IMR-90 (cell line): ENCODE measurements around the gene COX19. TPM values are rescaled to one million over a fixed set of nuclear protein-coding genes. Genes with fewer than 3 reads are reported as not detected.

ENCODE experiments used
- ATAC-seq: fragments of 200-7000 bp; cut with Tn5 transposase; 2 replicates; pipeline ENCODE4 v1.9.1; 2020; ENCODE audit warnings: low read depth, mild to moderate bottlenecking, moderate library complexity
- BruUV-seq: library from RNA; stranded (reverse); fragments of 400-500 nt; replicated peaks from 2 replicates; lab custom pipeline; 2021; lab: Mats Ljungman, UMichigan
- CTCF ChIA-PET: fragments of 300-600 bp; formaldehyde crosslinking; extraction: SDS; loops from one replicate; lab custom pipeline; 2021; ENCODE audit warnings: antibody characterized with exemption; lab: Yijun Ruan, JAX
- POLR2A ChIA-PET: fragments of 300-600 bp; sonication (Branson Sonifier 250); formaldehyde crosslinking; loops from one replicate; lab custom pipeline; 2022; ENCODE audit warnings: antibody characterized with exemption; ENCODE audit not compliant: unreplicated experiment; lab: Charles Lee
- DNase-seq: peaks from one replicate; pipeline ENCODE4 v3.0.0; 2013
- H2AFZ ChIP-seq: replicated peaks from 2 replicates; pipeline ENCODE3; 2013; ENCODE audit warnings: low read length, mild to moderate bottlenecking; ENCODE audit not compliant: poor library complexity
- H2AK5ac ChIP-seq: 2 replicates; pipeline ENCODE4 v1.6.1; 2013; ENCODE audit warnings: low read depth, low read length, inconsistent platforms
- H2AK9ac ChIP-seq: replicated peaks from 2 replicates; pipeline ENCODE3; 2013; ENCODE audit warnings: mild to moderate bottlenecking, low read depth, low read length, moderate library complexity; ENCODE audit not compliant: poor library complexity
- H2BK120ac ChIP-seq: 2 replicates; pipeline ENCODE4 v1.6.1; 2013; ENCODE audit warnings: low read depth, low read length, inconsistent platforms
- H2BK15ac ChIP-seq: 3 replicates; pipeline ENCODE4 v1.6.1; 2013; ENCODE audit warnings: low read depth, low read length, inconsistent platforms
- H2BK20ac ChIP-seq: 2 replicates; pipeline ENCODE4 v1.6.1; 2013; ENCODE audit warnings: low read depth, mild to moderate bottlenecking, inconsistent platforms, low read length, moderate library complexity
- H2BK5ac ChIP-seq: 2 replicates; pipeline ENCODE4 v1.6.1; 2013; ENCODE audit warnings: mild to moderate bottlenecking, low read depth, low read length, inconsistent platforms; ENCODE audit not compliant: poor library complexity, severe bottlenecking
- H3K14ac ChIP-seq: replicated peaks from 2 replicates; pipeline ENCODE4 v1.6.1; 2013; ENCODE audit warnings: low read depth, low read length, inconsistent platforms
- H3K18ac ChIP-seq: 2 replicates; pipeline ENCODE4 v1.6.1; 2013; ENCODE audit warnings: low read depth, low read length, control low read depth
- H3K23ac ChIP-seq: 2 replicates; pipeline ENCODE4 v1.6.1; 2013; ENCODE audit warnings: low read depth, low read length, inconsistent platforms
- H3K27ac ChIP-seq: 2 replicates; pipeline ENCODE4 v1.5.1; 2013; ENCODE audit warnings: mild to moderate bottlenecking, control low read depth, low read length; ENCODE audit not compliant: insufficient read depth
- H3K27me3 ChIP-seq: 2 replicates; pipeline ENCODE4 v1.6.1; 2013; ENCODE audit warnings: low read length; ENCODE audit not compliant: control insufficient read depth, insufficient read depth
- H3K36me3 ChIP-seq: 2 replicates; pipeline ENCODE4 v1.6.1; 2013; ENCODE audit warnings: low read length, mixed read lengths; ENCODE audit not compliant: control insufficient read depth, insufficient read depth
- H3K4ac ChIP-seq: 2 replicates; pipeline ENCODE4 v1.6.1; 2013; ENCODE audit warnings: low read depth, low read length, inconsistent platforms
- H3K4me1 ChIP-seq: 2 replicates; pipeline ENCODE4 v1.6.1; 2013; ENCODE audit warnings: low read length, mixed read lengths; ENCODE audit not compliant: control insufficient read depth, insufficient read depth
- H3K4me2 ChIP-seq: 2 replicates; pipeline ENCODE4 v1.6.1; 2013; ENCODE audit warnings: low read depth, mild to moderate bottlenecking, control low read depth, low read length, moderate library complexity
- H3K4me3 ChIP-seq: 2 replicates; pipeline ENCODE4 v1.5.1; 2013; ENCODE audit warnings: low read depth, mild to moderate bottlenecking, control low read depth, low read length, moderate library complexity; ENCODE audit not compliant: insufficient read depth
- H3K56ac ChIP-seq: 2 replicates; pipeline ENCODE4 v1.6.1; 2013; ENCODE audit warnings: low read length, inconsistent platforms; ENCODE audit not compliant: insufficient read depth; ENCODE audit errors: extremely low read depth
- H3K79me1 ChIP-seq, 2 experiments: 2 replicates each; pipeline ENCODE4 v1.6.1; 2013; ENCODE audit warnings: low read length in 2 of 2, inconsistent platforms in 1 of 2, low read depth in 1 of 2
- H3K9ac ChIP-seq: 2 replicates; pipeline ENCODE4 v1.6.1; 2013; ENCODE audit warnings: low read depth, low read length, control low read depth
- H3K9me1 ChIP-seq: 2 replicates; pipeline ENCODE4 v1.6.1; 2013; ENCODE audit warnings: low read length, inconsistent platforms; ENCODE audit not compliant: insufficient read depth
- H3K9me3 ChIP-seq: 2 replicates; pipeline ENCODE4 v1.6.1; 2013; ENCODE audit warnings: low read length; ENCODE audit not compliant: control insufficient read depth, insufficient read depth
- H4K20me1 ChIP-seq: 2 replicates; pipeline ENCODE4 v1.6.1; 2013; ENCODE audit warnings: low read length, inconsistent platforms; ENCODE audit not compliant: insufficient read depth
- H4K5ac ChIP-seq: 2 replicates; pipeline ENCODE4 v1.6.1; 2013; ENCODE audit warnings: mild to moderate bottlenecking, low read depth, low read length, control low read depth
- H4K8ac ChIP-seq, 2 experiments: 2 replicates each; pipeline ENCODE4 v1.6.1; 2013; ENCODE audit warnings: low read depth in 2 of 2, low read length in 2 of 2, control low read depth in 1 of 2, inconsistent platforms in 1 of 2
- H4K91ac ChIP-seq: 2 replicates; pipeline ENCODE4 v1.6.1; 2013; ENCODE audit warnings: low read depth, low read length, inconsistent platforms; ENCODE audit not compliant: insufficient read depth
- CEBPB ChIP-seq: IDR thresholded peaks from 2 replicates; pipeline ENCODE4 v1.6.1; 2012; ENCODE audit warnings: low read depth, low read length, improper control_type of control experiment
- CHD1 ChIP-seq: IDR thresholded peaks from 2 replicates; pipeline ENCODE4 v1.6.1; 2012; ENCODE audit warnings: low read depth, low read length, improper control_type of control experiment
- FOS ChIP-seq: fragments of 150-350 bp; IDR thresholded peaks from 2 replicates; pipeline ENCODE4 v1.6.1; 2016; ENCODE audit warnings: low read depth, low read length
- MAFK ChIP-seq: IDR thresholded peaks from 2 replicates; pipeline ENCODE4 v1.6.1; 2012; ENCODE audit warnings: low read depth, low read length, improper control_type of control experiment
- MAZ ChIP-seq: IDR thresholded peaks from 2 replicates; pipeline ENCODE4 v1.6.1; 2012; ENCODE audit warnings: low read depth, mild to moderate bottlenecking, low read length, improper control_type of control experiment, moderate library complexity, borderline replicate concordance
- MXI1 ChIP-seq: IDR thresholded peaks from 2 replicates; pipeline ENCODE4 v1.6.1; 2012; ENCODE audit warnings: low read depth, mild to moderate bottlenecking, low read length, moderate library complexity, borderline replicate concordance
- NFE2L2 ChIP-seq: fragments of 150-350 bp; IDR thresholded peaks from 2 replicates; pipeline ENCODE4 v1.6.1; 2016; ENCODE audit warnings: low read depth, mild to moderate bottlenecking, low read length
- RAD21 ChIP-seq: IDR thresholded peaks from 2 replicates; pipeline ENCODE4 v1.6.1; 2012; ENCODE audit warnings: low read length, improper control_type of control experiment
- RCOR1 ChIP-seq: IDR thresholded peaks from 2 replicates; pipeline ENCODE4 v1.6.1; 2012; ENCODE audit warnings: mild to moderate bottlenecking, low read length, improper control_type of control experiment; ENCODE audit not compliant: insufficient replicate concordance
- RFX5 ChIP-seq: IDR thresholded peaks from 2 replicates; pipeline ENCODE4 v1.8.0; 2012; ENCODE audit warnings: low read depth, mild to moderate bottlenecking, low read length, moderate library complexity
- SMC3 ChIP-seq: fragments of 150-350 bp; IDR thresholded peaks from 2 replicates; pipeline ENCODE4 v1.6.1; 2016; ENCODE audit warnings: low read depth, mild to moderate bottlenecking, antibody characterized with exemption, low read length, moderate library complexity
- WGBS, 2 experiments: methylation state at CpG; one replicate each; pipeline versions ENCODE4 v1.1.5 to v1.1.7; 2013; ENCODE audit warnings: missing lambda C conversion rate in 2 of 2; ENCODE audit not compliant: insufficient read length in 1 of 2; ENCODE audit errors: extremely low coverage in 2 of 2; 5-methylcytosine and 5-hydroxymethylcytosine counted together
- dilution Hi-C: fragments of 300-500 bp; cut with HindIII; formaldehyde crosslinking; loops from one replicate; pipeline ENCODE4 v1.14.3; 2018; ENCODE audit warnings: low sequenced_read_pairs; ENCODE audit not compliant: unreplicated experiment
- in situ Hi-C: fragments of 300-500 bp; cut with MboI; formaldehyde crosslinking; loops from 3 replicates; pipeline ENCODE4 v1.14.3; 2019; ENCODE audit warnings: low sequenced_read_pairs, inconsistent platforms, mixed read lengths
- intact Hi-C: fragments of 100-400 bp; cut with micrococcal nuclease; formaldehyde crosslinking; loops from 2 replicates; pipeline ENCODE4 v1.10.0; 2022
- polyA plus RNA-seq, 3 experiments: library from polyadenylated mRNA; depleted of rRNA; stranded (reverse); fragments of >200 nt; gene quantifications; 2 replicates each; pipeline ENCODE4 v1.2.3, GENCODE V29; 2012; ENCODE audit warnings: low replicate concordance in 1 of 3
- total RNA-seq: library from RNA; depleted of rRNA; stranded (reverse); fragments of >200 nt; gene quantifications from 2 replicates; pipeline ENCODE4 v1.2.3, GENCODE V29; 2012
- TF ChIP-seq, protein P1 (sequence below): fragments of 150-350 bp; IDR thresholded peaks from 2 replicates; pipeline ENCODE4 v1.6.1; 2017; ENCODE audit warnings: mild to moderate bottlenecking, antibody characterized with exemption, low read length, low read depth
- TF ChIP-seq, protein P2 (sequence below): fragments of 150-350 bp; IDR thresholded peaks from 2 replicates; pipeline ENCODE4 v1.6.1; 2016; ENCODE audit warnings: low read depth, mild to moderate bottlenecking, low read length, moderate library complexity, borderline replicate concordance
- TF ChIP-seq, protein P3 (sequence below): conservative IDR thresholded peaks from 2 replicates; pipeline ENCODE4 v1.5.1; 2012; ENCODE audit warnings: mild to moderate bottlenecking, low read depth, low read length, improper control_type of control experiment

COX19 gene
- total and polyA plus RNA-seq, 2 of the 4 experiments (the other 2 are of a cell fraction): 3.9 to 7.3 TPM

DNA sequence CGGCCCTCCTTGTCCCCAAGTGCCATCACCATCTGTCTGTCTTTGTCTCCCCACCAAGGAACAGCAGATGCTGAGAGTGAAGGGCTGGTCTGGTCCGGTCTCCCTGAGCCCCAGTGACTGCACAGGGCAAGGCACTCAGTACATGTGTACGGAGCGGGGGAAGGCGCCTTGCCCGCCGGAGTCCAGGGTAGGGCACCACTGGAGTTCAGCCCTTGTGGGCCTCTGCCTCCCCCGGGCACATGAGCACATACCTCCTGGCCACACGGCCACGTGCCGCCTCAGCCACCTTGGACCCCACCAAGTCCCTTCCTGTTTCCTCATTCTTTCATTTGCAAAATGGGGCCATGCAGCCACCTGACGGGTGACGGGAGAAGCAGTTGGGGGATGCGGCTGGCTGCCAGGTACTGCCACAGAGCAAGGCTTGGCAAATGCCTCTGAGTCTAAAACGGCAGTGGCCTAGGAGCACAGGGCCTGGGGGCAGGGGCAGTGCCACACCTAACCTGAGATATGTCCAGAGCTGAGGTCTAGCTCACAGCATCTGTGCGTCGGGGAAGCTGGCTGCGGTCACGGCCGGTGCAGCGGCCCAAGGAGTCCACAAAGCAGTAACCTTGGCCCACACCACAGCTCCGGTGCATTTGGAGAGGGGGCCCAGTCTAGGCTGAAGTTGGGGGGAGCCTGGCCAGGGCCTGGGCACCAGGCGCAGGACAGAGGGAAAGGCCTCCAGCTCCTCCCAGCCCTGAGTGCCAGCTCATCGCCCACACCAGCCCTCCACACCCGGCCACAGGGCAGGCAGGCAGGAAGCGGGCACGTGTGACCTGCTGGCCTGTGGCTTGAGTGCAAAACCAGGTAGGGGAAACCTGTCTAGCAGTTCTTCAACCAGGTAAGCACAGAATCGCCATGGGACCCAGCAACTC lies 26.1 kb downstream of the COX19 start:
- H4K91ac ChIP-seq: no peak overlapping the region
- no peak overlapping the region for H3K18ac ChIP-seq
- H2BK20ac ChIP-seq: no peak overlapping the region
- H3K79me1 ChIP-seq: no peaks in the 10 kb centered on the region; a peak in 1 of 4 replicates
- no peak overlapping the region for H3K56ac ChIP-seq
- in situ Hi-C loops: no loop called here
- no peak overlapping the region for H2BK5ac ChIP-seq
- no peaks in the 10 kb centered on the region; the same call in 1 of the 2 replicates for H3K4me1 ChIP-seq
- H4K5ac ChIP-seq: no peak overlapping the region
- no TSS peak for BruUV-seq
- H3K4me2 ChIP-seq: no peak overlapping the region
- no peaks in the 10 kb centered on the region for H3K9me3 ChIP-seq
- ATAC-seq (no peak), DNase-seq (no peak)
- H2BK15ac ChIP-seq: no peak overlapping the region
- no peak overlapping the region for H3K4me3 ChIP-seq
- no peak overlapping the region for H2AK9ac ChIP-seq
- no peak overlapping the region for H3K9ac ChIP-seq
- intact Hi-C loops: no loop called here
- 74% methylated on average over 10 of the region's 28 CpGs; no CpG with 5 or more reads in 1 of the 2 experiments for WGBS, 2 experiments
- no peak overlapping the region for H3K4ac ChIP-seq
- dilution Hi-C loops: no loop called here
- CTCF ChIA-PET: no interaction called here
- H3K14ac ChIP-seq: no peak overlapping the region
- H2AFZ ChIP-seq: no peak overlapping the region
- H3K23ac ChIP-seq: no peak overlapping the region
- no peaks in the 10 kb centered on the region for H3K36me3 ChIP-seq
- H3K27me3 ChIP-seq: peaks cover 14% of the 10 kb centered on the region; the same call in 1 of the 2 replicates
- POLR2A ChIA-PET: no interaction called here
- H2BK120ac ChIP-seq: no peak overlapping the region
- no peaks in the 10 kb centered on the region for H3K9me1 ChIP-seq
- H4K8ac ChIP-seq: no peak overlapping the region
- no peak overlapping the region for H3K27ac ChIP-seq
- no peak overlapping the region for H2AK5ac ChIP-seq
- H4K20me1 ChIP-seq: no peaks in the 10 kb centered on the region; the same call in 1 of the 2 replicates
- TF ChIP-seq RFX5 (no peak), RAD21 (no peak), MAZ (no peak), SMC3 (no peak), MAFK (no peak), CHD1 (no peak), NFE2L2 (no peak), RCOR1 (no peak), CEBPB (no peak), MXI1 (no peak), FOS (no peak)
- TF ChIP-seq, protein P1, sequence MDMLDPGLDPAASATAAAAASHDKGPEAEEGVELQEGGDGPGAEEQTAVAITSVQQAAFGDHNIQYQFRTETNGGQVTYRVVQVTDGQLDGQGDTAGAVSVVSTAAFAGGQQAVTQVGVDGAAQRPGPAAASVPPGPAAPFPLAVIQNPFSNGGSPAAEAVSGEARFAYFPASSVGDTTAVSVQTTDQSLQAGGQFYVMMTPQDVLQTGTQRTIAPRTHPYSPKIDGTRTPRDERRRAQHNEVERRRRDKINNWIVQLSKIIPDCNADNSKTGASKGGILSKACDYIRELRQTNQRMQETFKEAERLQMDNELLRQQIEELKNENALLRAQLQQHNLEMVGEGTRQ: no peak
- TF ChIP-seq, protein P2, sequence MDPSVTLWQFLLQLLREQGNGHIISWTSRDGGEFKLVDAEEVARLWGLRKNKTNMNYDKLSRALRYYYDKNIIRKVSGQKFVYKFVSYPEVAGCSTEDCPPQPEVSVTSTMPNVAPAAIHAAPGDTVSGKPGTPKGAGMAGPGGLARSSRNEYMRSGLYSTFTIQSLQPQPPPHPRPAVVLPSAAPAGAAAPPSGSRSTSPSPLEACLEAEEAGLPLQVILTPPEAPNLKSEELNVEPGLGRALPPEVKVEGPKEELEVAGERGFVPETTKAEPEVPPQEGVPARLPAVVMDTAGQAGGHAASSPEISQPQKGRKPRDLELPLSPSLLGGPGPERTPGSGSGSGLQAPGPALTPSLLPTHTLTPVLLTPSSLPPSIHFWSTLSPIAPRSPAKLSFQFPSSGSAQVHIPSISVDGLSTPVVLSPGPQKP: no peak
- TF ChIP-seq, protein P3, sequence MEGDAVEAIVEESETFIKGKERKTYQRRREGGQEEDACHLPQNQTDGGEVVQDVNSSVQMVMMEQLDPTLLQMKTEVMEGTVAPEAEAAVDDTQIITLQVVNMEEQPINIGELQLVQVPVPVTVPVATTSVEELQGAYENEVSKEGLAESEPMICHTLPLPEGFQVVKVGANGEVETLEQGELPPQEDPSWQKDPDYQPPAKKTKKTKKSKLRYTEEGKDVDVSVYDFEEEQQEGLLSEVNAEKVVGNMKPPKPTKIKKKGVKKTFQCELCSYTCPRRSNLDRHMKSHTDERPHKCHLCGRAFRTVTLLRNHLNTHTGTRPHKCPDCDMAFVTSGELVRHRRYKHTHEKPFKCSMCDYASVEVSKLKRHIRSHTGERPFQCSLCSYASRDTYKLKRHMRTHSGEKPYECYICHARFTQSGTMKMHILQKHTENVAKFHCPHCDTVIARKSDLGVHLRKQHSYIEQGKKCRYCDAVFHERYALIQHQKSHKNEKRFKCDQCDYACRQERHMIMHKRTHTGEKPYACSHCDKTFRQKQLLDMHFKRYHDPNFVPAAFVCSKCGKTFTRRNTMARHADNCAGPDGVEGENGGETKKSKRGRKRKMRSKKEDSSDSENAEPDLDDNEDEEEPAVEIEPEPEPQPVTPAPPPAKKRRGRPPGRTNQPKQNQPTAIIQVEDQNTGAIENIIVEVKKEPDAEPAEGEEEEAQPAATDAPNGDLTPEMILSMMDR: no peak
